HG02642 (cell line): ENCODE measurements around the gene ZMYND10.
A peak's percentile ranks its signal among the peaks of the same experiment; 100 is the strongest.

Experiments
- ATAC-seq: cut with Tn5 transposase; IDR thresholded peaks from one replicate; pipeline ENCODE4 v1.9.1; 2021; ENCODE audit warnings: mild to moderate bottlenecking; ENCODE audit not compliant: unreplicated experiment, poor library complexity

The ZMYND10 gene

DNA sequence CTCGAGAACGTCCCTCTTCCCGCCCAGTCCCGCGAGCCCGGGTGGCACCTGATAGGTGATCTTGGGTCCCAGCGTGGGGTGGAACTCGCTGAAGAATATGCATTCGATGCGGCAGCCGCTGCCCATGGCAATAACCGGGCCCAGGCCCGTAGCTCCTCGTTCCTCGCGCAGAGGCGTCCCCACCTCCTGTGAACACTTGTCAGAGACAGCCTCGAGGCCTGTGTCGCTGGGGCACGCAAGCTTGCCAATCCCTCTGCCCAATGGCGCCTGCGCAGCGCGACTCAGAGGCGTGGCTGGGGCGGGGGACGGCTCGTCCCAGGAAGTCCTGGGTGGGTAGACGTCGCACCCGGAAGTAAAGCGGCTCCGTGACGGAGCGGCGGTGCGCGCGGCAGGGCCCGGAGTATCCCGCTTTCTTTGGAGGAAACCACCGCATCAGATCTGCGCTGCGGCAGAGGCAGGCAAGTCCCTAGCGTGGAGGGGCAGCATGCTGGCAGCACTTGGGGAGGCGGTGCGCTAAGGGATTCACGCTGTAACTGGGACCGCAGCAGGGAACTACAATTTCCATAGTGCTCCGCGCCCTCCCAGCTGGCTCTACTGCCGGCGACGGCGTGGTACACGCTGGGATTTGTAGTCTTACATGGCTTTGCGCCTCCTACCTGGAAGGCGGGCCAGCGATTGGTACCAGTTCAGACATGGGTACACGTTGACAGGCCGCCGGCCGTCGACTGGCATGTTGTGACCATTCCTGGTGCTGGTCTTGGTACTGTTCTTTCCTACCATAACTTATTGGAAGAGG is 5.2 kb upstream of the ZMYND10 start, which contains the start of the genes CYB561D2 and NPRL2:
CYB561D2 (plus strand) TSS at position 336 of the 796 bp plus-strand sequence. CDS start 572 bp downstream, outside the sequence.
NPRL2 (minus strand) TSS at position 249 of the 796 bp plus-strand sequence; CDS start at position 126, 123 bp downstream.
- ATAC-seq, result peak; percentile 85

DNA sequence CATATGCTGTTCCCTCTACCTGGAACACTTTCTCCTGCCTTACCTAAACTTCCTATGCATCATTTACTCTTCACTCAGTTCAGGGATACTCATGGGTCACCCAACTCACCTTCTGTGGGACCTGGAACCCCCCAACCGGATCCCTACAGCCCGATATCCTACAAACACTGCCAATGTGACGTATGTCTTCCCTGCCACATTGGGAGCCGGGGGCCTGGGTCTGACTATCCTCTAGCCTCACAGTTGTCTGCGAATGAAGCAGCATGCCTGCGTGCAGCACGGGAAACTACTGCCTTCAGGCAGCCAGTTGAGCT is 4.6 kb upstream of the ZMYND10 start:
- ATAC-seq, result no peak

DNA sequence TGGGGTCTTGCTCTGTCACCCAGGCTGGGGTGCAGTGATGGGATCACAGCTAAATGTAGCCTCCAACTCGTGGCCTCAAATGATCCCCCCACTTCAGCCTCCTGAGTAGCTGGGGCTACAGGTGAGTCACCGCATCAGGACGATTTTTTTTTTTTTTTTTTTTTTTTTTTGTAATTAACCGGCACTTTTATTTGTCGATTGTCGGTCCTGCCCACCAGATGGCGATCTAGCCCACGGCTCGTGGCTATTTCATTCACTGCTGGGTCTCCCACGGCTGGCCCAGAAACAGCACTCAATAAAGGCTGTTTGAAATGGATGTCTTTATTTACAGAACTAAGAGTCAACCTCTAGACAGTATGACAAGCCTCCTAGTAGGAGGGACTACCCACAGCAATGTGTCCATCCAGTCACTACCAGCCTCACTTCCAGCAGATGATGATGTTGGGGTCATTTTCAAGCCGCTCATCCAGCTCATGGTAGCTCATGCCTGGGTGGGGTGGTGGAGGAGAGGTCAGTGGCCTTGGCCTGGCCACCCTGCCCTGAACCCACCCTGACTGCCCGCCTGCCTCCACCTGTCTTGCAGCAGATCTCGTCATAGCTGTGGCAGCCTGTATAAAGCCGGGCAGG is 1.8 kb upstream of the ZMYND10 start:
- ATAC-seq, result no peak

DNA sequence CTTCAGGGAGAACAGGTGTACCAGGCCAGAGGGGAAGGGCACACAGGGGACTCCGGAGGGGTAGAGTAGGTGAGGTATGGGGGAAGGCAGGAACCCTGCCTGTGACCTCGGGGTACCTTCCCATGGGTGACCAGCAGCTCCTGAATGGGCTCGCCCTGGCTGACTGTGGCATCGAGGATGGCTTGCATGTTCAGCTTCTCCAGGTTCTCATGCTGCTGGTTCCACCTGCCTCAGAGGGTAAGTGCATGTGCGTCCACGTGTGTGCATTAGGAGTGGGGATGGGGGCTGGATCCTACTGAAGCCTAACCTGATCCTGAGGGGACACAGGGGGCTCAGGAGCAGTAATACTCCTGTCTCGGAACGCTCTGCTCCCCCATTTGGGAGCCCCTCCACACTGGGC is 524 bp downstream of the ZMYND10 start:
- ATAC-seq, result no peak

- ATAC-seq, result no peak
Measured at GRCh38 chr3:50342813-50343633, 2.5 kb downstream of the ZMYND10 start.

GRCh38 chr3:50341996-50342650 is 3.4 kb downstream of the ZMYND10 start:
- ATAC-seq, result no peak

DNA sequence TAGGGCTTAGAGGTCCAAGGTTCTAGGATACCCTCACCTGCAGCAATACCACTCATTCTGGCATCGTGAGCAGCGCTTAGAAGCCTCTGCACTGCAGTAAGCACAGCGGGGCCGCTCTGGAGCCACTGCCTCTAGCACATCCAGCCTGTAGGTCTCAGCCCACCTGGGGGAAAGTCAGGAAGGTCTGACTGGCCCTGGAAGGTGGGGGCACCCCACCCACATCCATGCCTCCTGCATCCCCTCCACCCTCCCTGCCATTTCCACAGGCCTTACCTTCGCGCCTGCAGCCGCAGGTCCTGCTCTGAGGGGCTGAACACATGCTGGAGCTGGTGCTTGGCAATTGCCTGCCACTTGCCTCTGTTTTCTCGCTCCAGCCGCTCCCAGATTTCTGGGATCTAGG is 4.0 kb downstream of the ZMYND10 start:
- ATAC-seq, result no peak

DNA sequence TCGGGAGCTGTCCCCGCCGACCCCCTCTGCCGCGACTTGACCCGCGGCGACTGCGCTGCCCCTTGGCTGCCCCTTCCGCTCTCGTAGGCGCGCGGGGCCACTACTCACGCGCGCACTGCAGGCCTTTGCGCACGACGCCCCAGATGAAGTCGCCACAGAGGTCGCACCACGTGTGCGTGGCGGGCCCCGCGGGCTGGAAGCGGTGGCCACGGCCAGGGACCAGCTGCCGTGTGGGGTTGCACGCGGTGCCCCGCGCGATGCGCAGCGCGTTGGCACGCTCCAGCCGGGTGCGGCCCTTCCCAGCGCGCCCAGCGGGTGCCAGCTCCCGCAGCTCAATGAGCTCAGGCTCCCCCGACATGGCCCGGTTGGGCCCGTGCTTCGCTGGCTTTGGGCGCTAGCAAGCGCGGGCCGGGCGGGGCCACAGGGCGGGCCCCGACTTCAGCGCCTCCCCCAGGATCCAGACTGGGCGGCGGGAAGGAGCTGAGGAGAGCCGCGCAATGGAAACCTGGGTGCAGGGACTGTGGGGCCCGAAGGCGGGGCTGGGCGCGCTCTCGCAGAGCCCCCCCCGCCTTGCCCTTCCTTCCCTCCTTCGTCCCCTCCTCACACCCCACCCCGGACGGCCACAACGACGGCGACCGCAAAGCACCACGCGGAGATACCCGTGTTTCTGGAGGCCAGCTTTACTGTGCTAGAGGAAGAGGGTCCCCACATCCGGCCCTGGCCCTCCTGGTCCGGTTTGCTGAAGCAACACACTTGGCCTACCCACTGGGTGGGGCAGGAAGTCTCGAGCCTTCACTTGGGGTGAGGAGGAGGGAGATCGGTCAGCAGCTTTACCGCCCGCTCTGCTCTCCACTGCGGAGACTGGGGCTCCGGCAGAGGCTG is 4.8 kb downstream of the ZMYND10 start, which contains the start of gene RASSF1:
RASSF1 (minus strand) TSS at position 389 of the 882 bp plus-strand sequence; CDS start at position 358, 31 bp downstream.
- no peak for ATAC-seq

DNA sequence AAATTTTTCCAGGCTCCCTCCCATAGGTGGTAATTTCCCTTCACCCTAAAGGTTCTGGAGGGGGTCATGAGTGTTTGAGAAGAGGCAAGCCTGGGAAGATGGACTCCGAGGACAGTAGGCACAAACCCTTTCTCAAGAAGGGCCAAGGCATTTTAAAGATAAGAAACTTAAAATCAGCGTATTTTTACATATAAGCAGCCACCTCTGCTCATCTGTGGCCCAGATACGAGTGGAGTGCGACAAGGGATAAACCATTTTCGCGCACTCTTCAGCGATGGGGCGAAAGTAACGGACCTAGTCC is 5.4 kb downstream of the ZMYND10 start:
- ATAC-seq, result no peak

- ATAC-seq, result no peak
Measured at GRCh38 chr3:50339485-50340146, 5.9 kb downstream of the ZMYND10 start.

DNA sequence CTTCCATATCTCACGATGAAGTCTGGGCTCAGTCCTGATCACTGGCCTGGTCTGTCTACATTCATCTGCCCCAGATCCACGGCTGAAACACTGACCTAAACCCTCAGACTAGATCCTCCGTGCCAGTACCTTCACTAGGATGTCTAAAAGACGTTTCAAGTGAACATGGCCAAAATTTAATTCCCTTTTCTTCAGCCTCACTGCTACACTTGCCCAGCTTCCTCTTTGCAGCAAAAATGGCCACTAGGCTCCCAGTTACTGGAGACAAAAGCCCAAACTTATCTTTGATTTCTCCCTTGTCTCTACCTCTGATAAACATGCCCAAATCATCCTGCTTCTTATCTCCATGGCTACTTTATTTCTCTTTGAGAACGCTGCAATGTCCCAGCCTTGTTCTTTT is 6.6 kb downstream of the ZMYND10 start:
- ATAC-seq, result no peak

- ATAC-seq, result peak; percentile 84
Measured at GRCh38 chr3:50337175-50337861, 8.2 kb downstream of the ZMYND10 start.

DNA sequence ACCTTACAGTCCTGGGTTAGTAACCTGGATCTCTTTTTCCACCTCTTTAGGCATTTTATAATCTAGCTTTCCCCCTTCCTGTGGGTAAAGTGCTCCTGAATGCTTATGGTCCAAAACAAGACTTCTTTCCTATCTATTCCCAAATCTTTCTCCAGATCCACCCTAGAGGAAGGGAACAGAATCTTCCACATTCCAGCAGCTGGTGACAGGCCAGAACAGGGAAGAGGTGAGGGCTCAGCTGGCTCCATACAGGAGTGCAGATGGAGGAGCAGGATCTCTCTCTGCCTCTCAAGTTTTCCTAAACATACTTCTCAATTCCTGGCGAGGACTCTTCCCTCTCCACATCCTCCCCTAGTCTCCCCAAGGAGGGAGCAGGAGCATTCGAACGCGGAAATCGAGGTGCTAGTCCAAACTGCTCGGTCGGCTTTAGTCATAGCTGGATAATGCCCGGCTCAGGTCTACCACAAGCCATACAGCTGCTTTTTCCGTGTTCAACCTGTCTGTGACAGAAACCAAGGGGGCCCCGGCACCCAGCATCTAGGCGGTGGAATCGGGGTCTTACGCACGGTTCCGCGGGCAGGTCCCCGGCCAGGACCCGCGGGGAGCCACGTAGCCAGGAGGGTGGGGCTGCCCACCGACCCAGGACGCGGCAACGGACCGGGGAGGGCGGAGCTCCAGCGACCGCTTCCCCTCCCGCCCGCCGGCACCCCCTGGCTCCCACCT is 8.9 kb downstream of the ZMYND10 start:
- peak; percentile 38 for ATAC-seq

DNA sequence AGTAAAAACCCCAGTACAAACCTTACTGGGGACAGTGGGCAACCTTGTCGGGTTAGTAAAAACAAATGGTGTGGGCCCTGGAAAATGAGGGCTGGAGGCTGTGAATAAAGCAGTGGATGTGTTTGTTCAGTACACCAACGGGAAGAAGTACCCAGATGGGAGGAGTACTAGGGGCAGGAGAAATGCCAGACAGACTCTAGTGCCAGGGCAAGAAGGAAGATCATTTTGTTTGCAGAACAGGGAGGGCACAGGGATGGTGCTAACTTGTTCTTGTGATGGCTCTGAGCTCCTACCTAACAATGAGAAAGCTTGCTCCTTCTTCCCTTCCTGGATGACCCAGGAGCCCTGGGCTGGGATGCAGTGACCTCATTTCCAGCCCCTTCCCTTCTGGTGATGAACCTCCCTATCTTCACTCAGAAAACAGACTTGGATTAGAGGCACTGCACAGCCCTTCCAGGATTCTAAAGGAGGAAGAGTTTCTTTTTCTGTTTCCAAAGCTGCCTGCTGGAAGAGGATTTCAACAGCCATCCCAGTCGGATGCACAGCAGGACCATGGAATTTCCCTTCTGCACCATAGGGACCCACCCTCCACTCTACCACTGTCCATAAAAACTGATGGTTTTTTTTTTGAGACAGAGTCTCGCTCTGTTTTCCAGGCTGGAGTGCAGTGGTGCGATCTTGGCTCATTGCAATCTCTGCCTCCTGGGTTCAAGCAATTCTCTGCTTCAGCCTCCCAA is 11.0 kb downstream of the ZMYND10 start:
- no peak for ATAC-seq

DNA sequence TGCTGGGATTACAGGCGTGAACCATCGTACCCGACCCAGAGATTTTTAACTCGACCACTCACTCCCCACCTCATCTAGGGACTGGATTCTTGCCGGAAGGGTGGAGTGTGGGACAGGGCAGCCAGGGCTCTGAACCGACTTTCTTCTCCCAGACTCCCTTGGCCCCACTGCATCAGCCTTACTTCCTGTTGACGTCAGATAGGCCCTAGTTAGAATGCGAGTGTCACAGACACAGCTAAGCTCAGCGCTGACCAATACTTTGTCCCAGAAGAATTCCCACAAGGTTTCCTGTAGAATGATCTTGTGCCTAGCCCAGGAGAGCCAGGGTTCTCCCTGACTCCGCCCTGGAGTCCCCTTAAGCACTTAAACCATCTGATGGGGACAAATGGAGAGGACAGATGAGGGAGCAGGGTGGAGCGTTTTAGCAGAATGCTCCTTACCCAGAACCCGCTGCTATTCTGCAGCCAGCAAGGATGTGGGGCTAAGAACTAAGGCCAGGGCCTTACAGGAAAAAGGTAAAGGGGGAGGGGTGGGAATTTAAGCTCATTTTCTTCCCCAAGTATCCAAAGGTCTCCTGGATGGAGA is 11.7 kb downstream of the ZMYND10 start:
- ATAC-seq, result no peak

- no peak for ATAC-seq
Measured at GRCh38 chr3:50331364-50331907, 14.1 kb downstream of the ZMYND10 start.

DNA sequence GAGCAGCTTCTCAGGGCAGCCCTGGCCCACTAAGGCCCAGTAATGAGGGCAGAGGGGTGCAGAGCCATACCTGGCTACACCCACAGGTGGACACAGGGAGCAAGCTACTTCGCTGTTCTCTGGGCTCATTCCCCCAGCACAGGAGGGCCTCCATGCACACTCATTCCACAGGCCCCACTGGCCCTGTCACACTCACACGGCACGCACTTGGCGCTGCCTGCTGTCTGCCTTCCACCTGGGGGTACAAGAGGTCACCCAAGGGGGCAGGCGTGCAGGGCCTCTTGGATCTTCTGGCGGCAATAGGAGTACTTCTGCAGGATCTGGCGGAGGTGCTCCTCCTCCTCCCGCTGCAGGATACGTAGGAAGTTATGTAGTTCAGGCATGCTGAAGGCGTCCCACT is 15.2 kb downstream of the ZMYND10 start:
- no peak for ATAC-seq
